Nephron (organoid): ENCODE data around the gene CHAT.

Experiments used
- H3K27ac Mint-ChIP-seq, 3 experiments: 2 replicates each; pipeline ENCODE4 v1.8.0; 2020; ENCODE audit warnings: mixed read lengths in 3 of 3, mild to moderate bottlenecking in 2 of 3, moderate library complexity in 1 of 3
- H3K27me3 Mint-ChIP-seq: 2 replicates; pipeline ENCODE4 v1.8.0; 2021; ENCODE audit warnings: low read depth, mild to moderate bottlenecking, moderate library complexity, mixed read lengths
- H3K36me3 Mint-ChIP-seq: 2 replicates; pipeline ENCODE4 v1.8.0; 2020; ENCODE audit warnings: low read depth, mixed read lengths
- H3K4me1 Mint-ChIP-seq: 2 replicates; pipeline ENCODE4 v1.8.0; 2020; ENCODE audit warnings: mixed read lengths
- H3K4me3 Mint-ChIP-seq, 3 experiments: 2 replicates each; pipeline ENCODE4 v1.8.0; 2020; ENCODE audit warnings: mild to moderate bottlenecking in 3 of 3, mixed read lengths in 3 of 3, moderate library complexity in 2 of 3
- H3K9me3 Mint-ChIP-seq: 2 replicates; pipeline ENCODE4 v1.8.0; 2020; ENCODE audit warnings: mixed read lengths
- TF ChIP-seq, protein P1 (sequence below), 3 experiments: fragments of 200-600 bp; sonication (generic); IDR thresholded peaks; one replicate each; pipeline ENCODE4 v1.5.0; 2021; ENCODE audit warnings: antibody characterized with exemption in 3 of 3; ENCODE audit not compliant: unreplicated experiment in 3 of 3

CHAT gene

DNA sequence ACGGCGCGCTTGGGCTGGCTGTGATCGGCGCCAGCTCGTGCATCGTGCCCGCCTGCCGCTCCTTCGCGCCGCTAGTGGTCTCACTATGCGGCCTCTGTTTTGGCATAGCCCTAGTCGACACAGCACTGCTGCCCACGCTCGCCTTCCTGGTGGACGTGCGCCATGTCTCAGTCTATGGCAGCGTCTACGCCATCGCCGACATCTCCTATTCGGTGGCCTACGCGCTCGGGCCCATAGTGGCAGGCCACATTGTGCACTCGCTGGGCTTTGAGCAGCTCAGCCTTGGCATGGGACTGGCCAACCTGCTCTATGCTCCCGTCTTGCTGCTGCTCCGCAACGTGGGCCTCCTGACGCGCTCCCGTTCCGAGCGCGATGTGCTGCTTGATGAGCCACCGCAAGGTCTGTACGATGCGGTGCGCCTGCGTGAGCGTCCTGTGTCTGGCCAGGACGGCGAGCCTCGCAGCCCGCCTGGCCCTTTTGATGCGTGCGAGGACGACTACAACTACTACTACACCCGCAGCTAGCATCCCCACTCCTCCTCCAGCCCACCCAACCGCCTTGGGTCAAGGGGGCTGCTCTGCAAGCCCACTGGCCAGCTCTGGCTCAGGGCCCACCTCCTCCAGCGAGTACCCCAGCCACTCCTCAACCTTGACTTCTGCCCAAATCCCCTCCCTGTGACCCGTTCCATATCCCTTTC lies 1.9 kb upstream of the CHAT start:
- H3K4me1 Mint-ChIP-seq: peaks cover 28% of the 10 kb centered on the region
- H3K27ac Mint-ChIP-seq: no peak overlapping the region
- H3K9me3 Mint-ChIP-seq: peaks cover 3% of the 10 kb centered on the region
- H3K36me3 Mint-ChIP-seq: no peaks in the 10 kb centered on the region
- TF ChIP-seq, protein P1, sequence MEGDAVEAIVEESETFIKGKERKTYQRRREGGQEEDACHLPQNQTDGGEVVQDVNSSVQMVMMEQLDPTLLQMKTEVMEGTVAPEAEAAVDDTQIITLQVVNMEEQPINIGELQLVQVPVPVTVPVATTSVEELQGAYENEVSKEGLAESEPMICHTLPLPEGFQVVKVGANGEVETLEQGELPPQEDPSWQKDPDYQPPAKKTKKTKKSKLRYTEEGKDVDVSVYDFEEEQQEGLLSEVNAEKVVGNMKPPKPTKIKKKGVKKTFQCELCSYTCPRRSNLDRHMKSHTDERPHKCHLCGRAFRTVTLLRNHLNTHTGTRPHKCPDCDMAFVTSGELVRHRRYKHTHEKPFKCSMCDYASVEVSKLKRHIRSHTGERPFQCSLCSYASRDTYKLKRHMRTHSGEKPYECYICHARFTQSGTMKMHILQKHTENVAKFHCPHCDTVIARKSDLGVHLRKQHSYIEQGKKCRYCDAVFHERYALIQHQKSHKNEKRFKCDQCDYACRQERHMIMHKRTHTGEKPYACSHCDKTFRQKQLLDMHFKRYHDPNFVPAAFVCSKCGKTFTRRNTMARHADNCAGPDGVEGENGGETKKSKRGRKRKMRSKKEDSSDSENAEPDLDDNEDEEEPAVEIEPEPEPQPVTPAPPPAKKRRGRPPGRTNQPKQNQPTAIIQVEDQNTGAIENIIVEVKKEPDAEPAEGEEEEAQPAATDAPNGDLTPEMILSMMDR (IDR thresholded peaks at IDR 0.05; ENCODE audit: unreplicated experiment in 3 of 3): no peak
- H3K27me3 Mint-ChIP-seq: peaks cover 100% of the 10 kb centered on the region
- peak overlapping the region; percentile 43 to 77 (median 72) for H3K4me3 Mint-ChIP-seq

DNA sequence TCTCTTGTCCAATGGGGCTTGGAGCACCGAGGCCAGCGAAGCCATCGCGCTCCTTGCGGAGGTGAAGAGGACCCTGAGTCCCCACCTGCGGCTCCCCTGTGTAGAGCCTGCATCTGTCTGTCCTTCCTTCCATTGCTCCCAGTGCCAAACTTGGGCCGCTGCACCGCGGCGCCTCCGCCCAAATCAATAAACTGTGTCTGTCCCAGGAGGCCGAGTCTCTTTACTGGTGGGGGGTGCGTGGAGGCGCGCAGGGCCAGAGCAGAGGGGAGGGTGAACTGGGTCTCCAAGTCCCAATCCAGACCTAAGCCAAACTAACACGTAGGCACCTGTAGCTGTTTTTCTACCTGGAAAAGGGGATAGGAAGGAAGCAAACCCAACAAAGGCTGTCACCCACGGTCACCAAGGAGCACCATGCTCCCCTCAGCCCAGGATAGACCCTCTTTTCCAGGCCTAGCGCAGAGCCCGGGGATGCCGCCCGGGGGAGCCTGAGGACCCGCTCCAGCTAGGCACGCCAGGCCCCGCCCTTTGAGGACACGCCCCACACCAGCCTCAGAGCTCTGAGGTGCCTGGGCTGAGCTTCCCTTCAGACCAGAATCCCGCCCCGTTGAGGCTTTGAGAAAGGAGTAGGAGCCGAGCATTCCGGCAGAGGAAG lies 1.2 kb upstream of the CHAT start:
- peaks cover 24% of the 10 kb centered on the region for H3K4me1 Mint-ChIP-seq
- peak overlapping the region; percentile 60 to 77 (median 72) for H3K4me3 Mint-ChIP-seq
- H3K9me3 Mint-ChIP-seq: peaks cover 3% of the 10 kb centered on the region
- H3K36me3 Mint-ChIP-seq: no peaks in the 10 kb centered on the region
- TF ChIP-seq, protein P1 (IDR thresholded peaks at IDR 0.05; ENCODE audit: unreplicated experiment in 3 of 3): no peak
- no peak overlapping the region for H3K27ac Mint-ChIP-seq
- peaks cover 100% of the 10 kb centered on the region for H3K27me3 Mint-ChIP-seq

DNA sequence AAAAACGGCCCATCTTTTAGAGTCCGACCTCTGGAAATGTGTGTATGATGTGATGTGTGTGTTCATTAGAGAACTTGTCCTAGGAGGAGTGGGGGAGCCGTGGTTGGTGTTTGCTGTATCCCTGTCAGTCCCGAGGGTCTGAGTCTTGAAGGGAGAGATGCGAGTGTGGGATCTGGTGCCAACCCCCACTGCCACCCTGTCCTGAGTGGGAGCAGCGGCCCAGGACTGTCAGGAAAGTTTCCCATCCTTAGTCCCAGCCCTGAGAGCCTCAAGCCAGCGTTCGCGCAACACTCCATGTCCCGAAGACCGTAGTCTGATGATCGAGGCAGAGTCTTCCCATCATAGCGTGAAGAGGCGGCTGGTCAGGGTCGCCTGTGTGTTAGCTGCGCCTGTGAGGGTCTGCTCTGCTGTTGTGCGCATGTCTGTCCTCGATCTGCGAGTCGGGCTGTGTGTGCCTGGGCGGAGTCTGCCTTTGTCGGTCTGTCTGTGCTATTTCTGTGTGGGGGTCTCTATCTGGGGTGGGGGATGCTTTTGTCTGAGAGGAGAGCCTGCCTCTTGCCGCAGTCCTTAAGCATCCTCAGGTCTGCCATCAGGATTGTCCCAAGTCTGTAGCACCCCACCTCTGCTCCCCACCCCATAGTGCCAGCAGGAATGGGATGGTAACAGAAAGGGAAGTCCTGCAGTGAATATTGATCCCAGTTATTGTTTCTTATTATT lies 514 bp upstream of the CHAT start:
- Mint-ChIP-seq H3K4me3 (peak overlapping the region; percentile 8 to 60 (median 32)), H3K36me3 (no peaks in the 10 kb centered on the region), H3K27me3 (peaks cover 100% of the 10 kb centered on the region), H3K27ac (no peak overlapping the region), H3K9me3 (peaks cover 3% of the 10 kb centered on the region), H3K4me1 (peaks cover 24% of the 10 kb centered on the region)
- TF ChIP-seq, protein P1 (IDR thresholded peaks at IDR 0.05; ENCODE audit: unreplicated experiment in 3 of 3): no peak

DNA sequence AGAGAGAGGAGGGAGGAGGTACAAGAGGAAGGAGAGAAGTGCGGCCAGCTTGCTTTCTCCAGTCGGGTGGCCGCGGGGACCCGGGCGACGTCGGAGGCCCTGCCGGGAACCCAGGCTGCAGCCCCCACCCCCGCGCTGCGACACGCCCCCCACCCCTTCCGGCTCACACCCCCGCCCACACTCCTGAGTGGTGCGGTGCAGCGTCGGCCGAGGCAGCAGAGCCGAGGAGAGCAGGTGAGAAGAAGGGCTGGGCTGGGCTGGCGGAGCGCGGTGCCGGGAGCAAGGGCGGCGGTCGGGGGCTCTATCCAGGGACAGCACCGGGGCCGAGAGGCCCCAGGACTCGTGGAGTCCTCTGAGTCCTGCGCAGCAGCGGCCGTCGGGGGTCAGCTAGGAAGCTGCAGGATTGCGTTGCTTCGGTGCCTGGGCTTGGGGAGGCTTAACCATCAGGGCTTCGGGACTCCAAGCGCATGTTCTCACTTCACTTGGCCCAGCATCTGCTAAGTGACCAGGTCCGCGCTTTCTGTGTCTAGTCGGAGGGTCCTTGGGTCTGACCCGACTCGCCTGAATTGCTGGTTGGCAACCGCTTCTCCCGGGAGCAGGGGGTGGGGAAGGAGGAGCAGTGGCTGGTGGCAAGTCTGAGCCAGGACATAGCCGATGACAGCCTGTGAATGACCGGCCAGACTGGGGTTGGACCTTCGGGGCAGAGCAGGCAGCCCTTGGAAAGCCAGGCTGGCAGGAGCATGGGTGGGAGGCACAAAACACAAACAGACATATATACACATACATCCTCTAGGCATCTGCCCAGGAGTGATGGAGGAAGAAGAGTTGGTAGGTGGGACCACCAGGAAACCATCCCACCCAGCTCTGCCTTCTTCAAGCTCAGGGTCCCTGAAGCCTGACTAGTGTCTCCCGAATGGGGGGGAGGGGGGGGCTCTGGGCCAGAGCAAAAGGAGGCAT lies 683 bp downstream of the CHAT start:
- Mint-ChIP-seq H3K36me3 (no peaks in the 10 kb centered on the region), H3K9me3 (peaks cover 3% of the 10 kb centered on the region), H3K4me3 (no peak overlapping the region), H3K4me1 (peaks cover 19% of the 10 kb centered on the region), H3K27ac (no peak overlapping the region), H3K27me3 (peaks cover 100% of the 10 kb centered on the region)
- TF ChIP-seq, protein P1 (IDR thresholded peaks at IDR 0.05; ENCODE audit: unreplicated experiment in 3 of 3): no peak

DNA sequence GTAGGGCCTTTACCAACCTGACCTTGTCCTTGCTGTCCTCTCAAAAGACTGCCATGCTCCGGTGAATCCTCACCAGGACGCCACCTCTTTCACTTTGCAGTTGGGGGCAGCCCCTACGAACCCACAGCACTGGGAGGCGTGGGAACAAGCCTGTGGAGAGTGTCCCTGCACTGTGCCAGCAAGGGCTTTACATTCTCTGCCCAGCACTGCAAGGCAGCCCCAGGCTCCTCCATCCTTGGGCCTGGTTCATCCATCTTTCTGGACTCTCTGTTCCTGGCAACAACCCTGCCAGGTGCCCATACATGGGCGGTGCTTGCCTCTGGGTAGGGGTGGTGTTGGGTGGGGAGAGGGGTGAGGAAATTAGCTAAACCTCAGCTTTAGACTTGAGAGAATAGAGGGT lies 1.4 kb downstream of the CHAT start:
- TF ChIP-seq, protein P1 (IDR thresholded peaks at IDR 0.05; ENCODE audit: unreplicated experiment in 3 of 3): no peak
- Mint-ChIP-seq H3K4me3 (no peak overlapping the region), H3K36me3 (no peaks in the 10 kb centered on the region), H3K27ac (no peak overlapping the region), H3K9me3 (peaks cover 3% of the 10 kb centered on the region), H3K4me1 (peaks cover 19% of the 10 kb centered on the region), H3K27me3 (peaks cover 100% of the 10 kb centered on the region)
